Loucy (cell line): ENCODE results near the gene CLMN.

Source experiments
- H2AFZ ChIP-seq: fragments of 200-600 bp; sonication (generic); 2 replicates; pipeline ENCODE4 v1.6.0; 2016; ENCODE audit warnings: antibody characterized with exemption, mild to moderate bottlenecking, low read length, moderate library complexity
- H3F3A ChIP-seq: fragments of 200-600 bp; 2 replicates; pipeline ENCODE4 v1.6.0; 2016; ENCODE audit warnings: antibody characterized with exemption, low read depth, mild to moderate bottlenecking
- H3K27me3 ChIP-seq: fragments of 200-600 bp; sonication (generic); 2 replicates; pipeline ENCODE4 v1.6.1; 2014; ENCODE audit warnings: low read length, mild to moderate bottlenecking; ENCODE audit not compliant: insufficient read depth, poor library complexity, severe bottlenecking
- H3K36me3 ChIP-seq: fragments of 200-600 bp; sonication (generic); 2 replicates; pipeline ENCODE4 v1.6.1; 2016; ENCODE audit warnings: low read length; ENCODE audit not compliant: insufficient read depth
- H3K4me1 ChIP-seq: fragments of 200-600 bp; sonication (generic); 2 replicates; pipeline ENCODE4 v1.5.1; 2014; ENCODE audit warnings: low read length, mild to moderate bottlenecking; ENCODE audit not compliant: insufficient read depth, poor library complexity, severe bottlenecking
- H3K4me2 ChIP-seq: fragments of 200-600 bp; sonication (generic); 2 replicates; pipeline ENCODE4 v1.6.0; 2014; ENCODE audit warnings: antibody characterized with exemption, low read length, low read depth, mild to moderate bottlenecking; ENCODE audit not compliant: poor library complexity, severe bottlenecking
- H3K4me3 ChIP-seq: fragments of 200-600 bp; sonication (generic); 2 replicates; pipeline ENCODE4 v1.5.1; 2014; ENCODE audit warnings: low read length, mild to moderate bottlenecking, mixed read lengths; ENCODE audit not compliant: poor library complexity, severe bottlenecking
- H3K79me2 ChIP-seq: fragments of 200-600 bp; sonication (generic); 2 replicates; pipeline ENCODE4 v1.6.1; 2014; ENCODE audit warnings: low read length; ENCODE audit not compliant: insufficient read depth
- H3K9ac ChIP-seq: fragments of 200-600 bp; sonication (generic); 2 replicates; pipeline ENCODE4 v1.6.0; 2014; ENCODE audit warnings: mild to moderate bottlenecking, low read depth, low read length, moderate library complexity; ENCODE audit not compliant: poor library complexity, severe bottlenecking
- H3K9me2 ChIP-seq: fragments of 200-600 bp; sonication (generic); replicated peaks from 2 replicates; pipeline ENCODE4 v1.6.1; 2016; ENCODE audit warnings: low read depth, low read length, mixed read lengths
- H3K9me3 ChIP-seq: fragments of 200-600 bp; sonication (generic); 2 replicates; pipeline ENCODE4 v1.6.1; 2014; ENCODE audit warnings: mild to moderate bottlenecking, antibody characterized with exemption, low read length, low read depth; ENCODE audit not compliant: insufficient read depth
- H4K20me1 ChIP-seq: fragments of 200-600 bp; sonication (generic); 2 replicates; pipeline ENCODE4 v1.6.0; 2014; ENCODE audit warnings: antibody characterized with exemption, low read length, mild to moderate bottlenecking; ENCODE audit not compliant: insufficient read depth, poor library complexity, severe bottlenecking
- EZH2phosphoT487 ChIP-seq: fragments of 200-600 bp; IDR thresholded peaks from 2 replicates; pipeline ENCODE4 v1.6.1; 2018; ENCODE audit warnings: antibody characterized with exemption, mild to moderate bottlenecking, moderate library complexity, borderline replicate concordance
- TF ChIP-seq, protein P1 (sequence below): fragments of 200-600 bp; sonication (generic); conservative IDR thresholded peaks from 2 replicates; pipeline ENCODE4 v1.5.1; 2014; ENCODE audit warnings: mild to moderate bottlenecking, antibody characterized with exemption, low read length

The CLMN gene

DNA sequence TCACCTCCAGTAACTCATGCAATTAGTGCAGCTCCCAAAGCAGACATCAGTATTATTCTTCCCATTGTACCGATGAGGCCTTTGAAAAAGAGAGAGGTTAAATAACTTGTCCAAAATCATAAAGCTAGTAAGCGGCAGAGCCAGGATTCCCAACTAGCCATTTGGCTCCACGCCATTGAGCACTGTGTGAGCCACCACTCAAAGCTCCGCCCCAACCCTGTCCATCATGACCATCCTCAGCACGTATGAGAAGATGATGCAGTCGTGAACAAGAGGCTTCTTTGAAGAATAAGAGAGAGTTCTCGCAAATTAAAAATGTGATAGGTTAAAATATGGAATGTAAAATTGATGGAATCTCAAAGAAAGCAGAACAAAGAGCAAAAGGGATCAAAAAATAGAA is 14.6 kb downstream of the CLMN start:
- H3K9me2 ChIP-seq = no peaks in the 10 kb centered on the region
- H4K20me1 ChIP-seq = no peaks in the 10 kb centered on the region
- no peaks in the 10 kb centered on the region for H3K27me3 ChIP-seq
- H3K9me3 ChIP-seq = no peaks in the 10 kb centered on the region
- H3K4me3 ChIP-seq = no peak overlapping the region
- H3K9ac ChIP-seq = no peak overlapping the region
- no peak for TF ChIP-seq EZH2phosphoT487
- TF ChIP-seq, protein P1, sequence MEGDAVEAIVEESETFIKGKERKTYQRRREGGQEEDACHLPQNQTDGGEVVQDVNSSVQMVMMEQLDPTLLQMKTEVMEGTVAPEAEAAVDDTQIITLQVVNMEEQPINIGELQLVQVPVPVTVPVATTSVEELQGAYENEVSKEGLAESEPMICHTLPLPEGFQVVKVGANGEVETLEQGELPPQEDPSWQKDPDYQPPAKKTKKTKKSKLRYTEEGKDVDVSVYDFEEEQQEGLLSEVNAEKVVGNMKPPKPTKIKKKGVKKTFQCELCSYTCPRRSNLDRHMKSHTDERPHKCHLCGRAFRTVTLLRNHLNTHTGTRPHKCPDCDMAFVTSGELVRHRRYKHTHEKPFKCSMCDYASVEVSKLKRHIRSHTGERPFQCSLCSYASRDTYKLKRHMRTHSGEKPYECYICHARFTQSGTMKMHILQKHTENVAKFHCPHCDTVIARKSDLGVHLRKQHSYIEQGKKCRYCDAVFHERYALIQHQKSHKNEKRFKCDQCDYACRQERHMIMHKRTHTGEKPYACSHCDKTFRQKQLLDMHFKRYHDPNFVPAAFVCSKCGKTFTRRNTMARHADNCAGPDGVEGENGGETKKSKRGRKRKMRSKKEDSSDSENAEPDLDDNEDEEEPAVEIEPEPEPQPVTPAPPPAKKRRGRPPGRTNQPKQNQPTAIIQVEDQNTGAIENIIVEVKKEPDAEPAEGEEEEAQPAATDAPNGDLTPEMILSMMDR = no peak
- H3K79me2 ChIP-seq = no peaks in the 10 kb centered on the region
- H3K4me2 ChIP-seq = no peak overlapping the region
- no peaks in the 10 kb centered on the region for H3K36me3 ChIP-seq
- no peak overlapping the region for H2AFZ ChIP-seq
- H3F3A ChIP-seq = no peaks in the 10 kb centered on the region
- no peaks in the 10 kb centered on the region for H3K4me1 ChIP-seq

DNA sequence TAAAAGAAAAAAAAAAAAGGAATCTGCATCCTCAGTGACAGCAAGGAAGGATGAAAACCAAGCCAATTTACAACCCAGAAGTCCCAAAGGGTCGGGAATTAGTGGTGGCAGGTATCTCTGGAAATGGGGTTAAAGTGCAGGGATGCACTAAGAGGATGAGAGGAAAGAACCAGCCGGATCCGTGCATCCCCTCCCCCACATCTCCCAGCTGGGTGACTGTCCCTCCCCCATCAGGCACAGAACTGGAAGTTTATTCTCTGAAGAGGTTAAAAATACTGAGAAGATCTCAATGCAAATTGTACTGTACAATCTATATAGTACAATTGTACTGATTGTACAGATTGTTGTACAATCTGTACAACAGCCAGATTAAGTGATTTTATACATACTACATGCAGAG is 15.4 kb downstream of the CLMN start:
- Histone ChIP-seq H3K4me3 (no peak overlapping the region), H3K4me2 (no peak overlapping the region), H3K9me2 (no peaks in the 10 kb centered on the region), H3K27me3 (no peaks in the 10 kb centered on the region), H3K4me1 (no peaks in the 10 kb centered on the region), H3K9ac (no peak overlapping the region), H4K20me1 (no peaks in the 10 kb centered on the region), H3F3A (no peaks in the 10 kb centered on the region), H2AFZ (no peak overlapping the region), H3K79me2 (no peaks in the 10 kb centered on the region), H3K9me3 (no peaks in the 10 kb centered on the region), H3K36me3 (no peaks in the 10 kb centered on the region)
- TF ChIP-seq, protein P1 = no peak
- no peak for TF ChIP-seq EZH2phosphoT487

DNA sequence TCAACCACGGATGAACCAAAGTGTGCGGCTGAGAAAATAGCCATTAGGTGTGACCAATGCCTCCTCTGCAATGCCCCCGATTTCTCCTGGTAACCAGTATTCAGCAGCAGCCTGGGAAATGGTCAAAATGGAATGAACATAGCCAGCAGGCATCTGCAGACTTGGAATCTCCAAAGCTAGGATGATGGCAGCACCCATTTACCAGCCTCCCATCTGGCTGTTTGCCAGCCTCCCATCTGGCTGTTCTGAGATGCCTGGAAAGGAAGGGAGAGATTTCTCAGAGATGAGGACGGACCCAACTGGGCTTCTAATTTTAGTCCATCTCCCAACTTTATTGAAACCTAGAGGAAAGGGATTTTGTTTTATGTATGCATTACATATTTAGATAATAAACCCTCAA is 16.2 kb downstream of the CLMN start:
- H2AFZ ChIP-seq = no peak overlapping the region
- TF ChIP-seq, protein P1 = no peak
- no peak for TF ChIP-seq EZH2phosphoT487
- no peak overlapping the region for H3K4me3 ChIP-seq
- no peaks in the 10 kb centered on the region for H3K27me3 ChIP-seq
- H3K9me3 ChIP-seq = no peaks in the 10 kb centered on the region
- no peaks in the 10 kb centered on the region for H4K20me1 ChIP-seq
- H3K9ac ChIP-seq = no peak overlapping the region
- no peak overlapping the region for H3K4me2 ChIP-seq
- H3K9me2 ChIP-seq = no peaks in the 10 kb centered on the region
- no peaks in the 10 kb centered on the region for H3K36me3 ChIP-seq
- no peaks in the 10 kb centered on the region for H3K79me2 ChIP-seq
- H3F3A ChIP-seq = no peaks in the 10 kb centered on the region
- H3K4me1 ChIP-seq = no peaks in the 10 kb centered on the region
